ENCODE data around the gene PCNX2.

DNA sequence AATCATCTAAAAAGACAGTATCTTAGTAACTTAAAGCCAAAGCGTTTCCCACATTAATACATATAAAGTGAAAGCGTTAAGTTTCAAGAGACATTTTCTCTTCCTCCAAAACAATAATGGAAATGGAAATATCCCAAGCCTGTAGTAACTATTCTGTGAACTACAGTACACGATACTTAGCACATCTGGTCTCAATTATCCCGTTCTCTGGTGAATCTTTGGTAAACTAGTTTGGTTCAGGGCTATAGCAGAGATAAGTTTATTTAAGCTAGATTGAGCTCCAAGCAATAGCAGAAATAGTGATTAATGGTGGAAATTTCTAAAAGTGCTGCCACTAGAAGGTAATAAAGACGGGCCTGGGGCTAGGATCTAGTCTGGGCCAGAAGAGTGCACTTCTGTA is 55.2 kb downstream of the PCNX2 start:
- TF ChIP-seq, protein P1, sequence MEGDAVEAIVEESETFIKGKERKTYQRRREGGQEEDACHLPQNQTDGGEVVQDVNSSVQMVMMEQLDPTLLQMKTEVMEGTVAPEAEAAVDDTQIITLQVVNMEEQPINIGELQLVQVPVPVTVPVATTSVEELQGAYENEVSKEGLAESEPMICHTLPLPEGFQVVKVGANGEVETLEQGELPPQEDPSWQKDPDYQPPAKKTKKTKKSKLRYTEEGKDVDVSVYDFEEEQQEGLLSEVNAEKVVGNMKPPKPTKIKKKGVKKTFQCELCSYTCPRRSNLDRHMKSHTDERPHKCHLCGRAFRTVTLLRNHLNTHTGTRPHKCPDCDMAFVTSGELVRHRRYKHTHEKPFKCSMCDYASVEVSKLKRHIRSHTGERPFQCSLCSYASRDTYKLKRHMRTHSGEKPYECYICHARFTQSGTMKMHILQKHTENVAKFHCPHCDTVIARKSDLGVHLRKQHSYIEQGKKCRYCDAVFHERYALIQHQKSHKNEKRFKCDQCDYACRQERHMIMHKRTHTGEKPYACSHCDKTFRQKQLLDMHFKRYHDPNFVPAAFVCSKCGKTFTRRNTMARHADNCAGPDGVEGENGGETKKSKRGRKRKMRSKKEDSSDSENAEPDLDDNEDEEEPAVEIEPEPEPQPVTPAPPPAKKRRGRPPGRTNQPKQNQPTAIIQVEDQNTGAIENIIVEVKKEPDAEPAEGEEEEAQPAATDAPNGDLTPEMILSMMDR (IDR thresholded peaks at IDR 0.05; ENCODE audit: insufficient read depth, low read length, poor library complexity, severe bottlenecking) = no peak
- no peak for TF ChIP-seq EZH2phosphoT487 (conservative IDR thresholded peaks at IDR 0.05; ENCODE audit: low read length)
